Activated gamma-delta T cell treated with anti-CD3 and anti-CD28 coated beads, Interleukin-2, amount 50 U/mL, for 16 hours (primary cell): ENCODE results near the gene CTNNA2.

ENCODE experiments used
- DNase-seq: peaks from one replicate; pipeline ENCODE4 v3.0.0-alpha.2; 2020; ENCODE audit warnings: low read depth

The CTNNA2 gene

GRCh38 chr2:79935771-79936657, 423.2 kb downstream of the CTNNA2 start:
- no peak for DNase-seq

GRCh38 chr2:79936715-79937114, 423.9 kb downstream of the CTNNA2 start:
- no peak for DNase-seq

GRCh38 chr2:79938648-79939047, 425.8 kb downstream of the CTNNA2 start:
- DNase-seq = no peak

DNA sequence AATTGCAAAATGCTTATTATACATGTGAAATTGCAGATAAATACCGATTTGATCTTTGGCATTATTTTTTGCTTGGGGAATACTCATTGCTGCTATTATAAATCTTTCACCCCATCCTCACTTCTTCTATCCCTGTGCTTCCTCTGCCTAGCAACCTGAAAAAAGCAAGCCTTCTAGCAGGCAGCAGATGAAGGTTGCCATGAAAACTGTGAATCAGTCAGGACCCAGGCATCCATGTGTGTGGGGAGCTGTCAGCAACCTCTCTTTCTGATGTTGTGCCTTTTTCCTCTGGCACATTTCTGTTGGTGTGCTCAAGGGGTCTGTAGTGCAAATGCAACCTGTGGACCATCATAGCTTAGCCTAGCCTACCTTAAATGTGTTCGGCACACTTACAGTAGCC, 427.5 kb downstream of the CTNNA2 start:
- no peak for DNase-seq

- DNase-seq = no peak
These were observed 428.3 kb downstream of the CTNNA2 start for GRCh38 chr2:79941179-79941578.

GRCh38 chr2:79944205-79944604, 431.4 kb downstream of the CTNNA2 start:
- no peak for DNase-seq

DNA sequence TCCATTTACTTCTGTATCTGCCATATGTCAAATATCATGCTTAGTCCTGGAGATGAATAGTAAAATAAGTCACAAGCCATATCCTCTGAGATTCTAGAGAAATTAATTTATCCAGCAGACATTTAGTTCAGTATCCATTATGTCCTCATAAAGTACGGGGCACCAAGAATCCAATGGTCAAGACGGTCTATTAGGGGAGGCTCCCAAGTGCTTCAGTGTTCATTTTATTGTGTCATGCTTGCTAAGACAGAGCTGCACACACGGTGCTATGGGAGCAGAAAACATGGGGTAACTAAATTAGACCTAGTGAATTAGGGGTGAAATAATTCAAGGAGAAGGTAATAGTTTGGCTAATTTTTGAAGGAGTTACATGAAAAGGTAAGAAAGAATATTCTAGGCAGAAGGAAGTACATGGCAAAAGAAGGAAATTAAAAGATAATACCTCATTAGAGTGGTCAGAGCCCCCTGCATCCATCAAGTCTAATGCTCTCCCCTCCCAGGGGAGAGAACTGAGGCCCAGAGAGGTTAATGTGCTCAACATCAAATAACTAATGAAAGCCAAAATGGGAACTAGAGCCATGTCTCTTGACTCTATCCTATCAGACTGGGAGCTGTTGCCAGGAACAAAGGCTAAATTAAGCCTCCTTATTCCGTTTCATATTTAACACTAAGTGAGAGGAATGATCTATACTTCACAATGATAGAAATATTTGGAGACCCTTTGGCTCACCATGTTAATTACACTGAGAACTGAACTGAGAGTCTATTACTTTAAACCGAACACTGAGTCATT, 433.0 kb downstream of the CTNNA2 start:
- no peak for DNase-seq

DNA sequence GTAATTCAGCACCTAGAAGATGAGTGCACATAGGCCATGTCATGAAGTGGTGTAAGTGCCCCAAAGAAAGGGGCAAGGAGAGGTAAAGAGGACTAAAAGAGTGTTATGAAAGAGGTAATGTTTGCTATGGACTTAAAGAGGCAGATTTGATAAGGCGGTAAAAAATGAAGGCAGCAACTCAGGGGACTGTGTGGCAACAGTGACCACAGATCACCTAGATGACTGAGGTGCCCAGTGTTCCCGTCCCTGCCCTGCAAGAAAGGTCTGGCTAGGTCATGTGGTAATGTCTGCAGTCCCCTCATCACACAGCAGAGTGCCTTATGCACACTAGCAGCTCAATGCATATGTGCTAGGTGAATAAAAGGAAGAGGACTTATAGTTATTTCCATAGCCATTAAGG, 434.9 kb downstream of the CTNNA2 start:
- no peak for DNase-seq

GRCh38 chr2:79950526-79950925, 437.7 kb downstream of the CTNNA2 start:
- no peak for DNase-seq

DNA sequence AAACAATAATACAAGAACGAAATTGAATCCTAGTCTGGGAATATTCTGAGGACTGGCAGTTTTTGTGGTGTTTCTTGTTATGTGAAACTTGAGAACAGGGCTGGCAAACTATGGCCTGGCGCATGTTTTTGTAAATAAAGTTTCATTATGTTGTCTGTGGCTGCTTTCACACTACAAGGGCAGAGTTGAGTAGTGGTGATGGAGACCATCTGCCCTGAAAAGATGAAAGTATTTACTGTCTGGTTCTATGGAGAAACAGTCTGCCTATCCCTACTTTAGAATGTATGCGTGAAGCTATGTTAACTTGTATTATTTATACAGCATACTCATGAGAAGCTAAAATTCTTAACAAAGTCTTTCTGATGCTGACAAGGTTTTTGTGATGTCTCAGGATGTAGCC, 439.8 kb downstream of the CTNNA2 start:
- no peak for DNase-seq

DNA sequence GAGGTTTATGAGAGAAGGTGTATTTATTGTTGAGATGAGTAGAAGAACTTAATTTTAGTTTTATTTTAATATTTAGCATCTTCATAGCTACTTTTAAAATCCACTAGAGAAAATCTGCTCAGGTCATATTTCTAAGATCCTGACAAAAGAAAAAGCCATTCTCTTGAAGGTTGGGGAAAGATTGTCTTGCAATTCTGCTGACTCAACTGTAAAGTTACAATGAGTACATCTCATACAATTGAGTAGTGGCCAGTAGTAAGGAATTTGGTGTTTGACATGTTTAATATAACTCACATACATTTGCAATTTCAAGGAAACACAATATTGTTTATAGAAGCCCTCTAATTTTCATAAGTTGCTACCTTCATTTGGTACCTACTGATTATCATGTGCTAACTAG, 447.2 kb downstream of the CTNNA2 start:
- no peak for DNase-seq

GRCh38 chr2:79960519-79960918, 447.7 kb downstream of the CTNNA2 start:
- DNase-seq = no peak

DNA sequence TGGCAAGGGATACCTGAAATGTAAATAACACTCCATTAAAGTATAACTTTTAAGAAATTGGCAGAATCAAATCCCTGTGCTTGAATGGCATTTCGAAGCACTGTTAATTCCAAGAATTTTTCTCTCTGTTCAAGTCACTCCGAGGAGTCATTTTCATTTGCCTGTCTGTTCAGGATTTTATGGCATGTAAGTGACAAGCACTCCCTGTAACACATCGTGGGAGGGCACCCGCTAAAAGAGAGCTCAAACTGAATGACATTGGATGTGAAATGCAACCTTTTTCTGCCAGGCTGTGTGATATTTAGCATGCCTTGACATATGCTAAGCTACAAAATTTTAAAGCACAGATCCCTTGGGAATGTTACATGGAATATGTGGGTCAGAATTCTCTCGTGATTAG, 452.1 kb downstream of the CTNNA2 start:
- DNase-seq = no peak

DNA sequence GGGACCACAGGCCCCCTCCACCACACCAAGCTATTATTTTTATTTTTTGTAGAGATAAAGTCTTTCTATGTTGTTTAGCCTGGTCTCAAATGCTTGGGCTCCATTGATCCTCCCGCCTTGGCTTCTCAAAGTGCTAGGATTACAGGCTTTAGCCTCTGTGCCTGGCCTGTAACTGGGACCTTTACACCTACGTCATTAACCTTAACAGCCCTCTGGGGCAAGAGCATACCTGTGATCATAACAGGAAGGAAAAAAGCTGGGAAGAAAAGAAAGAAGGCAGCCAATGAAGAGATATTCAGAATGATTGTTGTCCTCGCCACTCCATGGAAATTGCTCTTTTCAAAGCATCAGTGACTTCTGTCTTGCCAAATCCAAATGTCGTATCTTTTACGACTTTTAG, 453.5 kb downstream of the CTNNA2 start:
- no peak for DNase-seq

- DNase-seq = no peak
These were observed 454.0 kb downstream of the CTNNA2 start for GRCh38 chr2:79966882-79967281.

- DNase-seq = no peak
These were observed 459.0 kb downstream of the CTNNA2 start for GRCh38 chr2:79971807-79972206.

- no peak for DNase-seq
These were observed 459.8 kb downstream of the CTNNA2 start for GRCh38 chr2:79972661-79973060.

DNA sequence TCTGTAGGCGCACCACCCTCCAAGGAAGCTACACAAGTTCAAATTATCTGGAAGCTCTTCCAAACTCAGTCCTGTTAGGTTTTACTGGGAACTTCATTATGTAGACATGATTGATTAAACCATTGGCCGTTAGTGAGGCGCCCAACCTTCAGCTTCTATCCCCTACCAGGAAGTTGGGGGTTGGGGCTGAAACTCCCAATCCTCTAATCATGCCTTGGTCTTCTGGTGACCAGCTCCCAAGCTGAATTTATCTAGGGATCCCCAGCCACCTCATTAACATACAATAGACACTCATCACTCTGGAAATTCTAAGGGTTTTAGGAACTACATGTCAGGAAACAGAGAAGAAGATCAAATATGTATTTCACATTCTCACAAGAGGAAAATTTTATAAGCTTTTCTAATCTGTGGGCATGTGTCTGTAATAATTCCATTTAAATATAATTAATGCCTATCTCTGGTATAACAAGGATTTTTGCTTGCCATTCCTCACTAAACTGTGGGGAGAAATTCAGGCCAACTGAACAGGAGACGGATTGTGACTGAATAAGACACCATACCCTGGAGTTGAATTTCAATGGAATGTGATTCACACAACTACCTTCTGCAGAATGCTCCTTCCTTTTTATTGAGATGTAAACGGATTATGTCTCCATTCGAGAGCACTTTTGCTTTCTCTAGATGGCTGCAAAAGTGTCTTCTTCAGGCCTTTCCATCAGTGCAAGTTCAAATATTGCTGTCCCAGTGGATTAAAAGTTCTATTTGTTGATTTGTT, 463.1 kb downstream of the CTNNA2 start:
- no peak for DNase-seq

GRCh38 chr2:79977792-79978191, 464.9 kb downstream of the CTNNA2 start:
- DNase-seq = no peak

GRCh38 chr2:79980116-79980515, 467.3 kb downstream of the CTNNA2 start:
- no peak for DNase-seq

GRCh38 chr2:79980816-79981215, 468.0 kb downstream of the CTNNA2 start:
- no peak for DNase-seq

DNA sequence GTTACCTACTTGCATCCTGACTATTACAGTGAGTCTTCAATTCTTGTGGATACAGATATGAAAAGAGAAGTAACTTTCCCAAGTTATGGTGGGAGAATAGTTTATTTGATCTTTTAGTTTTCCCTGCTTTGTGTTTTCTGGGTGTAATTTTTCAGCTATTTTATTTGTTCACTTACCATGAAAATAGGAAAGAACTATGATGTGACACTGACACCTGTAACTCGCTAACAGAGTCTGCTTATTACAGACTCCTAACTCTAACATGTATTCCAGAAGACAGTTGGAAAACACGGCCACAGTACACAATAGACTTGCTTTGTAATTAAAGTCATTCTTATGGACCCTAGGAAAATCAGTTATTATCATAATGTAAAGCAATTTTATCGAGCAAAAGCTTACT, 468.5 kb downstream of the CTNNA2 start:
- DNase-seq = no peak

- no peak for DNase-seq
These were observed 469.6 kb downstream of the CTNNA2 start for GRCh38 chr2:79982445-79982844.
